ENCODE measurements around the gene STAG1.
"Not testable (repeated sequence)": the region's sequence is repeated elsewhere in the genome, so short reads cannot be mapped to it uniquely, and the experiment has no call there.

STAG1 gene

DNA sequence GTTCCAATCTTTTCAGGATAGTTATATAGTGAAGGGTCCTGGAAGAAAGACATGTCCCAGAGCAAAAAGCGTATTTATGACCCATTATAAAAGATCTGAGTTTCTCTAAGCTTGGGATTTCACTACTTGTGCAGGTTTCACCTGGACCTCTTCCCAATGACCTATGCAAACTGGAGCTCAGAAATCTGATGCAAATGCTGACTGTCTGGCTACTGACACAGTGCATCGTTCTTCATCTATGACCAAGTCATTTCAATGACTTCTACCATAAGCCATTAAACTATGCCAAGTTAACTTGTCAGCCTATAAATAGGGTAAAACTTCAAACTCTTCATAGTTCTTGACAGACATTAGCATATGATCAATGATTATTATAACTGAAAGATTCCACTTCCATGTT lies 11.1 kb downstream of the STAG1 start:
- DNase-seq = no peak

DNA sequence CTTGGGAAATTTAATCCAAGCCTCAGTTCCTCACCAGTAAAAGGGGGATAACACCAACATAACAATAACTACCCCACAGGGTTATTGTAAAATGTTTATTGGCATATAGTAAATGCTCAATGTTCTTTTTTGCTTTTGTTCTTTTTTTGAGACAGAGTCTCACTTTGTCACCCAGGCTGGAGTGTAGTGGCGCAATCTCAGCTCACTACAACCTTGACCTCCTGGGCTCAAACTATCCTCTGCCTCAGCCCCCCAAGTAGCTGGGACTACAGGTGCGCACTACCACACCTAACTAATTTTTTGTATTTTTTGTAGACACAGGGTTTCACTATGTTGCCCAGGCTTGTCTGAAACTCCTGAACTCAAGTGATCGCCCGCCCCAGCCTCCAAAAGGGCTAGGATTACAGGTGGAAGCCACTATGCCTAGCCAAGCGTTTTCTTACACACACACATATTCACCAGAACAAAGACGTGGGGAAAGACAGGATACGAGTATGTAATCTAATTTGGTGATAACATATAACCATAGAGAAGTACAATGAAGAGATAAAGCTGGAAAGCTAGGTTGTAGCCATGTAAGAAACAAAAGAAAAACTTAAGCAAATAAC lies 11.7 kb downstream of the STAG1 start:
- DNase-seq = no peak

DNA sequence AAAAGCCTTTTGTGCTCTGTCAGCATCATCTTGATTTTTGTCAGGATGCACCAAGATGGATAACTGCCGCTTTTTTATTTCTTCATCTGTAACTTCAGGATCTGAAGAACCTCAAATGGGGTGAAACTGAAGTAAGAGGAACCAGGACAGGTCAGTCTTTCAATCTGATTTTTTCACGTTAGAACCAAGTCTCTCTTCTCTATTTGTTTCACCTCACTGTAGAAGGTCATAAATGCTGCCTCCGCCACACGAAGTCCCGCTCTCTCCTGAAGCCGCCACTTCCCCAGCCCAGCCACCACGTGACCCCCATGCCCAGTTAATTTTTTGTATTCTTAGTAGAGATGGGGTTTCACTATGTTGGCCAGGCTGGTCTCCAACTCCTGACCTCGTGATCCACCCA lies 15.2 kb downstream of the STAG1 start:
- not testable (repeated sequence) for DNase-seq

DNA sequence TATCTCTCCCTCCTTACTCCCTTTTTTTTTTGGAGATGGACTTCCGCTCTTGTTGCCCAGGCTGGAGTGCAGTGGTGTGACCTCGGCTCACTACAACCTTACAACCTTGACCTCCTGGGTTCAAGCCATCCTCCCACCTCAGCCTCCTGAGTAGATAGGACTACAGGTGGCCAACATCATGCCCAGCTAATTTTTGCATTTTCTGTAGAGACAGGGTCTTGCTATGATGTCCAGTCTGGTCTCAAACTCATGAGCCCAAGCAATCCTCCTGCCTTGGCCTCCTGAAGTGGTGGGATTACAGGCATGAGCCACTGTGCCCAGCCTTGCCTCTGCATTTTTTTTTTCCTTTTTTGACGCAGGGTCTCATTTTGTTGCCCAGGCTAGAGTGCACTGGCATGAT lies 17.1 kb downstream of the STAG1 start:
- DNase-seq = no peak

DNA sequence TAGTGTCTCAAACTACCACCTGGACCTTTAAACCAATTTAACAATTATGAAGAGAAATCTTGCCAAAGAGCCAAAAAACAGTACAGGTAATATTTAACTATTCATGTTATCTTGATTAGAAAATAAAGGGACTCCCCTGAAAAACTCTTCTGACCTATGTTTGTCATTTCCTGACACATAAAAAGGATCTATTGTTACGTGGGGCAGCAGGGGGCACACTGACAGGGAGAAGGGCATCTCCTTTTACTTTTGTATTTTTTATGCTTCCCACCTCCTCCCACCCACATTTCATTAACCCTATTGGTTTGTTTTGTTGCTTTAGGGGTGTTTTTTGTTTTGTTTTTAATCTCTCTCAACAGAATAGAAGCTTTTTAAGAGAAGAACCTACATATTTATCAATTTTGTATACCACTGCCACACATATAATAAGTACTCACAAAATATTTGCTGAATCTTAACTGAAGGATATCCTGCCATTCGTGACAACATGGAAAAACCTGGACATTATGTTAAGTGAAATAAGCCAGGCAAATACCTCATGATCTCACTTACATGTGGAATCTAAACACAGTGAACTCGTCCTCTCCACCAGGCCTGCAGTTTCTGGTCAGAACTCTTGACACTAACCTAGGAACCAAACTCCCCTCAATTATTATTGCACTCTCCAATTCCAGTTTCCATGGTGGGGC lies 17.7 kb downstream of the STAG1 start:
- no peak for DNase-seq

DNA sequence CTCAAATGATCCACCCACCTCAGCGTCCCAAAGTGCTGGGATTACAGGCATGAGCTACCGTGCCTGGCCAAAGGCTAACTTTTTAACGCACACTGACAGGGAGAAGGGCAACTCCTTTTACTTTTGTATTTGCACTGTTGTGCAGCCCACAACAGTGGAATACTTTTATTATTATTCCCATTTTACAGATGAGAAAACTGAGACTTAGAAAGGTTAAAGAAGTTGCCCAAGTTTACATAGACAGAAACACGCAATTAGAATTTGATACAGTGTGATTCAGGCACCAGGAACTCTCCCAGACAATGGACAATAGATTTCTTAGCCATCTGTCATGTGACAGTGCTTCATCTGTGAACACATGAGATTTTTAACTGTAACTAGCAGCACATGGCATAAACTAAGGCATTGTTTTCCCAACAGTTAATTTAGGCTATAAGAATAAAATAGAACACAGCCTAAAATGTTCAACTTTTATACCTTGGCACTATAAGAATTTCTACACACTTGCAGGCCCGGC lies 18.8 kb downstream of the STAG1 start:
- no peak for DNase-seq

DNA sequence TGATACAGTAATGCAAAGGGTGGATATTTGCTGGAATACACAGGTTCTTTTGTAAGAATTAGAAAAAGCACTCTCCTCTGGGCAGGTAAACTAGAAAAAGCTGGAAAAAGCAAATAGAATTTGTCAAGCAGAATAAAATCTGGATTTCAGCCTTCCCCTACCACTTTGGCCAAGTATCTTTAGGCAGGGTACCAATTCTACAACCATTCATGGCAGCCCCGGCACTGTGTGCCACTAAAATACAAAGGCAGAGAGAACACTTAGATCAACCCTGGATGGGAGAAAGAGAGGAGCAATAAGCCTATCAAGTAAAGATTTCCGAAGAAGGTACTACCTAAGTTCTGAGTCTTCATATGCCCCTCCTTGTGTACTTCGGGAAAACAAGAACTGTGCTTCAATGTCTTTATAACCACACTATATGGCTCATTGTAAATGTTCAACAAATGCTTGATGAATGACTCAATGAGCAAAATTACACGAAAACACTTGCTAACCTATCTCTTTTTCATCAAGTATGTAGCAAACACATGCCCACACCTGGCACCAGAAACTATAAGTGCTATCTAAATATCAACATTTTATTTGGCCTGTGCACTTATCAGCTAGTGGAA lies 20.8 kb downstream of the STAG1 start:
- DNase-seq = no peak

DNA sequence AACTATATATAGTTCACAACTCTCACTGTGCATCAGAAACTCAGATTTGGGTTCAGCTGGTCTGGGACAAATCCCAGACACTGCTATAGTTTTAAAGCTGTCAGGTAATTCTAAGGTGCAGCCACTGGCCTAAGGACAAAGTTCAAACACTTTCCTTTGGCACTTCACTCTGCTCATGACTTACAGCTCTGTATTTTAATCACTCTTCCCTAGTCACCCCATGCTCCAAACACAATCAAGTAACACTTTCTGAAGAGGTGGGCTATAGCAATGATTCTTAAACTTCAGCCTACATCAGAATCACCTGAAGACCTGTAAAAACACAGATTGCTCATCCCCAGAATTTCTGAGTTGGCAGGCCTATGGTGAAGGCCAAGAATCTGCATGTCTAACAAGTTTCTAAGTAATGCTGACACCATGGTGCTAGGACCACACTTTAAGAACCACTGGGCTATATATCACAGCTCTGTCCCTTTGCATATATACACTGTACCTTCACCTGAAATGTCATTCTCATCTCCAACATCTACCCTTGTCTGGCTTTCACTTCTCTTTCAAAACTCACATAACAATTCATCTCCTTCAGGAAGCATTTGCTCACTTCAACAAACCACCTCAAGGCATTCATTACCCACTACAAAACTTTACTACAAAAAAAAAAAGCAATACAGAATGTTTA lies 21.4 kb downstream of the STAG1 start:
- DNase-seq = no peak

DNA sequence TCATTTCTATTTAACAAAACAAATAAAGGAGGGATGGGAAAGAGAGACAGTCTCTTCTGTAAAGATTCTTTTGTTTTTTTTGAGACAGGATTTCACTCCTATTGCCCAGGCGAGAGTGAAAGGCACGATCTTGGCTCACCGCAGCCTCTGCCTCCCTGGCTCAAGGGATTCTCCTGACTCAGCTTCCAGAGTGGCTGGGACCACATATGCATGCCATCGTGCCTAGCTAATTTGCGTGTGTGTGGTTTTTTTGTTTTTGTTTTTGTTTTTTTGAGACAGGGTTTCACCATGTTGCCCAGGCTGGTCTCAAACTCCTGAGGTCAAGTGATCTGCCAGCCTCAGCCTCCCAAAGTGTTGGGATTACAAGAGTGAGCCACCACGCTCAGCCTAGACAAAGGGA lies 23.3 kb downstream of the STAG1 start:
- no peak for DNase-seq

DNA sequence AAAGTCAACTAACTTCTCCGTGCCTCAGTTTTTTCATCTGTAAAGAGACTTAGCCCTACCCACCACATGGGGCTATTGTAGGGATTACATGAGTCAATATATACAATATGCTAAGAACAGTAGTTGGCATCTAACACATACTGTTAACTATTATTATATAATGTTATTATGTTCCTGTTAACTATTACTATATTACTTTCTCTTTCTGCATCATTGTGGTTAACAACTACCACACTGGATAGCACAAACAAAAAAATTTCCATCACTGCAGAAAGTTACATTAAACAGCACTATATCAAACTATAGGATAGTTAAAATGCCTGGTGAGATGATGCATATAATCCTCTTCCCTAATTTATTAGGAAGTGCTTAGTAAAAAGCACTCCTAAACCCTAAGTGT lies 23.7 kb downstream of the STAG1 start:
- DNase-seq = no peak

DNA sequence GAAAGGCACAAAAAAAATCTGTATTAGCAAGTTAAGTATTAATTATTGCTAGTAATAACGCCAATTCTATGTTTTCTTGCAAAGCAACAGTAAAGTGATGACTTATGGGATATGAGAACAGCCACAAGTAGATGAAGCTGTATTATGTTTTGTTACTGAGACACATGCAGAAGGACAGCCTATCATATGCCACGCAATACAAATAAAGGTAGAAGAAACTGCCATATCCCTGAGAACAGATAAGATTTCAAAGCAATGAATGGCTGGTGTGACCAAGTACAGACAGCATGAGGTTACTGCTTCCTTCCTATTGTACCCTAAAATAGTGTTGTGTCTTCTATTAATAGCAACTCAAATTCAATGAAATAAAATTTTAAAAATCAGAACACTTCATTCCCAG lies 26.7 kb downstream of the STAG1 start:
- DNase-seq = no peak

DNA sequence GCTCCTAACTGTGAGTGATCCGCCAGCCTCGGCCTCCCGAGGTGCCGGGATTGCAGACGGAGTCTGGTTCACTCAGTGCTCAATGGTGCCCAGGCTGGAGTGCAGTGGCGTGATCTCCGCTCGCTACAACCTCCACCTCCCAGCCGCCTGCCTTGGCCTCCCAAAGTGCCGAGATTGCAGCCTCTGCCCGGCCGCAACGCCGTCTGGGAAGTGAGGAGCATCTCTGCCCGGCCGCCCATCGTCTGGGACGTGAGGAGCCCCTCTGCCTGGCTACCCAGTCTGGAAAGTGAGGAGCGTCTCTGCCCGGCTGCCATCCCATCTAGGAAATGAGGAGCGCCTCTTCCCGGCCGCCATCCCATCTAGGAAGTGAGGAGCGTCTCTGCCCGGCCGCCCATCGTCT lies 29.3 kb downstream of the STAG1 start:
- not testable (repeated sequence) for DNase-seq

DNA sequence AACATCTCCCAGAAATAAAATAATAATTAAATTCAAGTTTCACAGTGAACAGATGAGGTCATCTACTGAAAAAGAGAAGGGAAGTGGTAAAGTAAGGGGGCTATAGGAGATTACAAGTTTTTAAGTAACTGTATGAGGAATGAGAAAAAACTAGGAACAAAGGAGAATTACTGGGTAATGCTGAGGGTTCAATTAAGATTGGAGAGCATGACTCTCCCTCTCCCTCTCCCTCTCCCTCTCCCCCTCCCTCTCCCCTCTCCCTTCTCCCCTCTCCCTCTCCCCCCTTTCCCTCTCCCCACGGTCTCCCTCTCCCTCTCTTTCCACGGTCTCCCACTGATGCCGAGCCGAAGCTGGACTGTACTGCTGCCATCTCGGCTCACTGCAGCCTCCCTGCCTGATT lies 29.8 kb downstream of the STAG1 start:
- not testable (repeated sequence) for DNase-seq

DNA sequence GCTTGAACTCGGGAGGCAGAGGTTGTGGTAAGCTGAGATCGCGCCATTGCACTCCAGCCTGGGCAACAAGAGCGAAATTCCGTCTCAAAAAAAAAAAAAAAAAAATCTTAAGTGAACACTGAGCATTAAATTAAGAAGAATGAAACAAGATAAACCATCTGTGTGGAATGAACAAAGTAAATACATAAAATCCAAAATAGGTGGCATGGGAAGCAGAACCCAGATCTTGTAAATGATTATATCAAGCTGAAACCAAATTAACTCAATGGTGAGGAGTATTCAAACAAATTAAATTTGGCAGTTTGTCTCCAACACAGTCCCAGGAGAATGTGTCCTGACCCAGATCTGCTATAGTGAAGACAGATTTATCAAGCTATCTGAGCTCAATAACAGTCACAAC lies 32.1 kb downstream of the STAG1 start:
- DNase-seq = no peak

DNA sequence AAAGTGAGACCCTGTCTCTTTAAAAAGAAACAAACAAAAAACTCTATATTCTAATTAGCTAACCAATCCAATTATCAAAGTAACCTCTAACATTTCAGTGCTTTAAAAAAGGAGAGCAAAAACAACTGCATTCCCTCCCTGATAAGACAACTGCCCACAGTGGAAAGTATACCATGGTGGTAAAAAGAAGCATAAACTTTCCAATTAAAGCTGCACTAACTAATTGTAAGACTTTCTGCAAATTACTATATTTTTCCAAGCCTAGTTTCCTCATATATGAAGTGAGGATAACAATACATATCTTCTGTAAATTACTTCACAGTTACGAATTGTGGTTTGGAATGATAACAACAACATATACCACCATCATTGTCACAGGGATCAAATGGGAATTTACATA lies 35.5 kb downstream of the STAG1 start:
- no peak for DNase-seq

DNA sequence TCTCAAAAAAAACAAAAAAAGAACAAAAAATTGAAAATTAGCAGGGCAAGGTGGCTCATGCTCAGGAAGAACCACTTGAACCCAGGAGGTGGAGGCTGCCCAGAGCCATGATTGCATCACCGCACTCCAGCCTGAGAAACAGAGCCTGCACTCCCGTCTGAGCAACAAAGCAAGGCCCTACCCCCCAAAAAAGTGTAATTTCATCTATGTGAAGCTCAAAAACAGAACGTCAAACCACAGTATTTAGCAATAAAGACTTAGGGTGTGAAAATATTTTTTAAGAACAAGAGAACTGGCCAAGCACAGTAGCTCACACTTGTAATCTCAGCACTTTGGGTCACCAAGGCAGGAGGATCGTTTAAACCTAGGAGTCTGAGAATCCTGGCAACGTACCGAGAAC lies 38.2 kb downstream of the STAG1 start:
- no peak for DNase-seq

DNA sequence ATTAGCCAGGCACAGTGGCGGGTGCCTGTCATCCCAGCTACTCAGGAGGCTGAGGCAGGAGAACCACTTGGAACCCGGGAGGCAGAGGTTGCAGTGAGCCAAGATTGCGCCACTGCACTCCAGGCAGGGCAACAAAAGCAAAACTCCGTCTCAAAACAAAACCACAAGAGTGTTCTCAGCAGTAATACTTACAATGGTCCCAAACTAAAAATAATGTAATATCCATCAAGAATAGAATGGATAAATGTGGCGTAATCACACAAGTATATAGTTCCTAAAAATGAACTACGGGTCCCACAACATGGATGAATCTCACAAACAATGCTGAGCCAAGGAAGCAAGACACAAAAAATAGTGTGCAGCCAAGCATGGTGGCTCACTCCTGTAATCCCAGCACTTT lies 39.2 kb downstream of the STAG1 start:
- DNase-seq = no peak

DNA sequence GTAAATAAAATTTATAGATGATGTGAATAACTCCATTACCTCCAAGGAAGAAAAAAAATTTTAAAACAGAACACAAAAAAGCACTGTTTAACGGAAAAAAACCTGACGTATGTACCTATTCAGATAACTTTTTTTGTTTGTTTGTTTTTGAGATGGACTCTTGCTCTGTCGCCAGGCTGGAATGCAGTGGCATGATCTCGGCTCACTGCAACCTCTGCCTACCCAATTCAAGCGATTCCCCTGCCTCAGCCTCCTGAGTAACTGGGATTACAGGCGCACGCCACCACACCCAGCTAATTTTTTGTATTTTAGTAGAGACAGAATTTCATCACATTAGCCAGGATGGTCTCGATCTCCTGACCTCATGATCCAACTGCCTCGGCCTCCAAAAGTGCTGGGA lies 40.3 kb downstream of the STAG1 start:
- not testable (repeated sequence) for DNase-seq

DNA sequence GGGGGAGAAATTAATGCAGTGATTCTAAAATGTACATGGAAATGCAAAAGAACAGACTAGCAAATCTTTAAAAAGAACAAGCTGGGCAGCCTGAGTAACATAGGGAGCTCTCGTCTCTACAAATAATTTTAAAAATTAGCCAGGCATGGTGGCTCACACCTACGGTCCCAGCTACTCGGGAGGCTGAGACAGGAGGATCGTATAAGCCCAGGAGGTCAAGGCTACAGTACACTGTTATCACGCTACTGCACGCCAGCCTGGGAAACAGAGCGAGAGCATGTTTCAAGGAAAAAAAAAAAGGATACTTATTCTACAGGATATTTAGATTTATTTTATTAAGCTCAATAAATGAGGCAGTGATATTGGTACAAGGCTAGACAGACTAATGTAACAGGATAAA lies 40.9 kb downstream of the STAG1 start:
- DNase-seq = no peak

DNA sequence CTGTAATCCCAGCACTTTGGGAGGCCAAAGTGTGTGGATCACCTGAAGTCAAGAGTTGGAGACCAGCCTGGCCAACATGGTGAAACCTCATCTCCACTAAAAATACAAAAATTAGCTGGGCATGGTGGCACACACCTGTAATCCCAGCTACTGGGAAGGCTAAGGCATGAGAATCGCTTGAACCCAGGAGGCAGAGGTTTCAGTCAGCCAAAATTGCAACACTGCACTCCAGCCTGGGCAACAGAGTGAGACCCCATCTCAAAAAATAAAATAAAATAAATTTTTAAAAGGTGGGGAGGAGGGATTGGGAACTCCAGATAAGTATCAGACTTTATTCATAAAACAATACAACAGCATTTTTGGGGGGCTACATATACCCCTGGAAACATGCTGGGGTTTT lies 42.4 kb downstream of the STAG1 start:
- DNase-seq = not testable (repeated sequence)

DNA sequence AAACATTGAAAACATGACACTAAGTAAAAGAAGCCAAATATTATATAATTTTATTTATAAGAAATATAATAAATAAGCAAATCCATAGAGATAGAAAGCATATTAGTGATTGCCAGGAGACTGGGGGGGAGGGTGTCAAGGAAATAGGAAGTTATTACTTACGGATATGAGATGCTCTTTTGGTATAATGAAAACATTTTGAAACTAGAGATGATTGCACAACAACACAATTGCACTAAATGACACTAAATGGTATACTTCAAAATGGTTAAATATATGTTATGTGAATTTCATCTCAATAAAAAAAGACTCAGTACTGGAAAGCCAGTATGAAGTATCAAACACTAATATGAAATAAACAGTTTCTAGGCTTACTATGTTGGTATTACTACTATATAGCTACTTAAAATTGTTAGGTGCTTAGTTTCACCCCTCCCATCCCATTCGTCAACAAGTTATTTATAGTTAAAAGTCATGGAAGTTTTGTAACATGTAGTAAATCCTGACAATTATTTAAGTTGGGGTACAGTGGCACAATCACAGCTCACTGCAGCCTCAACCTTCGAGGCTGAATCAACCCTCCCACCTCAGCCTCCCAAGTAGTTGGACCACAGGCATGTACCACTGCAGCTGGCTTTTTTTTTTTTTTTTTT lies 43.7 kb downstream of the STAG1 start:
- no peak for DNase-seq

DNA sequence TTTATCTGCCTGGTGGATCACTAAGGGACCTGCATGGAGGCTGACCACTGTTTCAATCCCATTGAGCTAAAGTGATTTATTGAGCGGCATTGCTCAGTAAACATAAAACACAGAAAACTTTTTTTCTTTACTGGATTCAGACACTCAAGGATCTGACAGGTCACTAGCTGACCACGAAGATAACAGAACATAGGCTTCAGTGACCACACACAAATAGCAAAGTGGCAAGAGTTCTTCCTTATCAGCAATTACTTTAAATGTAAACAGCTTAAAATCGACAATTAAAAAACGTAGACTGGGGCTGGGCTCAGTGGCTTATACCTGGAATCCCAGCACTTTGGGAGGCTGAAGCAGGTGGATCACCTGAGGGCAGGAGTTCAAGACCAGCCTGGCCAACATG lies 48.7 kb downstream of the STAG1 start:
- no peak for DNase-seq

DNA sequence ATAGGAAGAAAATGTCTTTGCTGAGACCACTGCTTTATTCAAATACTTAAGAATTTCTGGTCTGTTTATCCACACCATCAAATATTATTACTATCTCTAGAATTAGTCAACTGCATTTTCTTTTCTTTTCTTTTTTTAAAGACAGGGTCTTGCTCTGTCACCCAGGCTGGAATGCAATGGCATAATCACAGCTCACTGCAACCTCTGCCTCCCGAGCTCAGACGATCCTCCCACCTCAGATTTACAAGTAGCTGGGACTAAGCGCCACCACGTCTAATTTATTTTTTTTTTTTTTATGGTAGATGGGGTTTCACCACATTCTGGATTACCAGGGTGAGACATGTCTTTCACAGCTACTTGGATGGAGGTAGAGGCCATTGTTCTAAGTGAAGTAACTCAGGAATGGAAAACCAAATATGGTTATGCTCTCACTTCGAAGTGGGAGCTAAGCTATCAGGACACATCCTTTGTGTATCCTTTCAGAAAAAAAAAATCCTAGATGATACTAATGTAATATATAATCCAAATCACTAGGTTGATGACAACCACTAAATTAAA lies 52.8 kb downstream of the STAG1 start:
- DNase-seq = no peak

All from activated effector memory CD4-positive, alpha-beta T cell treated with anti-CD3 and anti-CD28 coated beads, Interleukin-2, amount 50 U/mL, for 16 hours (primary cell).